HepG2 (cell line): ENCODE data around the gene NEAT1. TPM values are rescaled to one million over a fixed set of nuclear protein-coding genes. Genes with fewer than 3 reads are reported as not detected.

Experiments
- HMGA1 ChIP-seq: sonication (generic); formaldehyde crosslinking; conservative IDR thresholded peaks from 2 replicates; pipeline ENCODE4 v1.4.0; 2020; ENCODE audit warnings: missing genetic modification reagents
- HNF1A ChIP-seq, 2 experiments: sonication (generic) in 1 of 2; formaldehyde crosslinking in 1 of 2; IDR thresholded peaks; 2 replicates each; pipeline versions ENCODE4 v1.4.0 to v1.6.1; 2016 to 2020; ENCODE audit warnings: borderline replicate concordance in 1 of 2, low read depth in 1 of 2, mild to moderate bottlenecking in 1 of 2, missing genetic modification reagents in 1 of 2
- MEIS1 ChIP-seq: sonication (generic); formaldehyde crosslinking; IDR thresholded peaks from 2 replicates; pipeline ENCODE4 v1.9.0; 2021; ENCODE audit warnings: mild to moderate bottlenecking, missing genetic modification reagents, moderate library complexity, borderline replicate concordance
- MIER2 ChIP-seq: IDR thresholded peaks from 2 replicates; pipeline ENCODE4 v1.6.1; 2016; ENCODE audit warnings: missing biosample characterization, missing genetic modification reagents
- NAIF1 ChIP-seq: sonication (generic); formaldehyde crosslinking; IDR thresholded peaks from 2 replicates; pipeline ENCODE4 v1.5.0; 2020; ENCODE audit warnings: mild to moderate bottlenecking, missing genetic modification reagents, borderline replicate concordance
- NCOR1 ChIP-seq: fragments of 200-600 bp; sonication (generic); IDR thresholded peaks from 2 replicates; pipeline ENCODE4 v1.7.0; 2017; ENCODE audit warnings: antibody characterized with exemption, low read length, borderline replicate concordance
- PBX2 ChIP-seq: IDR thresholded peaks from 2 replicates; pipeline ENCODE4 v1.6.1; 2016; ENCODE audit warnings: control low read depth
- RBAK ChIP-seq: sonication (generic); formaldehyde crosslinking; IDR thresholded peaks from 2 replicates; pipeline ENCODE4 v1.5.1; 2020; ENCODE audit warnings: mild to moderate bottlenecking, missing genetic modification reagents
- RNF219 ChIP-seq: sonication (generic); formaldehyde crosslinking; IDR thresholded peaks from 2 replicates; pipeline ENCODE4 v1.5.0; 2020; ENCODE audit warnings: mild to moderate bottlenecking, missing genetic modification reagents
- SETDB1 ChIP-seq: sonication (generic); formaldehyde crosslinking; IDR thresholded peaks from 2 replicates; pipeline ENCODE4 v1.5.1; 2020; ENCODE audit warnings: missing genetic modification reagents, mild to moderate bottlenecking, borderline replicate concordance
- TFE3 ChIP-seq: IDR thresholded peaks from 2 replicates; pipeline ENCODE4 v1.6.1; 2016
- THAP8 ChIP-seq: sonication (generic); formaldehyde crosslinking; IDR thresholded peaks from 2 replicates; pipeline ENCODE4 v1.5.1; 2020; ENCODE audit warnings: missing genetic modification reagents, mild to moderate bottlenecking, borderline replicate concordance
- THYN1 ChIP-seq: sonication (generic); formaldehyde crosslinking; IDR thresholded peaks from 2 replicates; pipeline ENCODE4 v1.8.1; 2023; ENCODE audit warnings: low read depth, mild to moderate bottlenecking, moderate library complexity, missing genetic modification reagents, borderline replicate concordance
- ZFP82 ChIP-seq: sonication (generic); formaldehyde crosslinking; IDR thresholded peaks from 2 replicates; pipeline ENCODE4 v1.5.1; 2020; ENCODE audit warnings: mild to moderate bottlenecking, missing genetic modification reagents, borderline replicate concordance
- ZNF17 ChIP-seq: sonication (generic); formaldehyde crosslinking; IDR thresholded peaks from 2 replicates; pipeline ENCODE4 v1.5.0; 2020; ENCODE audit warnings: mild to moderate bottlenecking, missing genetic modification reagents
- ZNF350 ChIP-seq: sonication (generic); formaldehyde crosslinking; IDR thresholded peaks from 2 replicates; pipeline ENCODE4 v1.4.0; 2020; ENCODE audit warnings: mild to moderate bottlenecking, low read depth, missing genetic modification reagents, borderline replicate concordance
- ZNF460 ChIP-seq: sonication (generic); formaldehyde crosslinking; IDR thresholded peaks from 2 replicates; pipeline ENCODE4 v1.5.1; 2020; ENCODE audit warnings: missing genetic modification reagents, mild to moderate bottlenecking, borderline replicate concordance
- ZNF558 ChIP-seq: sonication (generic); formaldehyde crosslinking; IDR thresholded peaks from 2 replicates; pipeline ENCODE4 v1.9.0; 2022; ENCODE audit warnings: mild to moderate bottlenecking, missing genetic modification reagents, borderline replicate concordance
- ZSCAN31 ChIP-seq: sonication (generic); formaldehyde crosslinking; IDR thresholded peaks from 2 replicates; pipeline ENCODE4 v1.5.0; 2020; ENCODE audit warnings: low read depth, mild to moderate bottlenecking, missing genetic modification reagents
- polyA plus RNA-seq, 8 experiments: library from polyadenylated mRNA; depleted of rRNA in 3 of 8; stranded (reverse) in 7 of 8; unstranded in 1 of 8; fragments of >200 nt; fragmentation: Illumina TruSeq in 4 of 8; extraction: Trizol in 4 of 8; gene quantifications; 2 replicates each; pipeline versions ENCODE4 v1.2.1 to v1.2.3, GENCODE V29; 2011 to 2016; ENCODE audit warnings: low read depth in 4 of 8, missing spikeins in 1 of 8, mixed read lengths in 1 of 8; ENCODE audit not compliant: insufficient read depth in 1 of 8
- total RNA-seq, 5 experiments: library from RNA; depleted of rRNA; stranded (reverse); fragments of >200 nt; fragmentation: Illumina TruSeq; extraction: Trizol; gene quantifications; 2 replicates each; pipeline ENCODE4 v1.2.3, GENCODE V29; 2016; ENCODE audit warnings: low read depth in 1 of 5

The NEAT1 gene
- total and polyA plus RNA-seq, 2 of the 13 experiments (the other 11 are each of a cell fraction or from before 2014, with no cell fraction given): 20.5 to 41.2 TPM

GRCh38 chr11:65429724-65430405 lies 7.3 kb downstream of the NEAT1 start (continued):
- TF ChIP-seq RNF219 (CRISPR knock-in tag) (no peak), ZSCAN31 (CRISPR knock-in tag) (no peak), MIER2 (no peak), RBAK (CRISPR knock-in tag) (no peak), MEIS1 (CRISPR knock-in tag) (no peak), NCOR1 (no peak), THAP8 (CRISPR knock-in tag) (no peak), THYN1 (CRISPR knock-in tag) (no peak), NAIF1 (CRISPR knock-in tag) (no peak), ZNF558 (no peak), HNF1A (IDR thresholded peaks at IDR 0.05; ENCODE audit: low read depth) (no peak), HNF1A (CRISPR knock-in tag; IDR thresholded peaks at IDR 0.05; ENCODE audit: borderline replicate concordance) (no peak), SETDB1 (no peak), PBX2 (CRISPR knock-in tag) (no peak), ZNF460 (CRISPR knock-in tag) (no peak), TFE3 (CRISPR knock-in tag) (no peak), ZNF17 (no peak), ZFP82 (CRISPR knock-in tag) (no peak), ZNF350 (CRISPR knock-in tag) (no peak), HMGA1 (CRISPR knock-in tag) (no peak)
